Measurements from ENCODE around the gene ALG12.

Gene ALG12

GRCh38 chr22:49917974-49918910, at the start of gene ALG12, which contains the start of gene CRELD2:
Gene ALG12 (minus strand): TSS chr22:49918438. CDS start chr22:49913765, 4,673 bp downstream.
Gene CRELD2 (plus strand): TSS chr22:49918634. CDS start chr22:49918770, 136 bp downstream.
- DNase-seq (ENCODE audit: low read depth) = peak; percentile 96

GRCh38 chr22:49967706-49968208, 49.5 kb upstream of the ALG12 start:
- DNase-seq (ENCODE audit: low read depth) = no peak

DNA sequence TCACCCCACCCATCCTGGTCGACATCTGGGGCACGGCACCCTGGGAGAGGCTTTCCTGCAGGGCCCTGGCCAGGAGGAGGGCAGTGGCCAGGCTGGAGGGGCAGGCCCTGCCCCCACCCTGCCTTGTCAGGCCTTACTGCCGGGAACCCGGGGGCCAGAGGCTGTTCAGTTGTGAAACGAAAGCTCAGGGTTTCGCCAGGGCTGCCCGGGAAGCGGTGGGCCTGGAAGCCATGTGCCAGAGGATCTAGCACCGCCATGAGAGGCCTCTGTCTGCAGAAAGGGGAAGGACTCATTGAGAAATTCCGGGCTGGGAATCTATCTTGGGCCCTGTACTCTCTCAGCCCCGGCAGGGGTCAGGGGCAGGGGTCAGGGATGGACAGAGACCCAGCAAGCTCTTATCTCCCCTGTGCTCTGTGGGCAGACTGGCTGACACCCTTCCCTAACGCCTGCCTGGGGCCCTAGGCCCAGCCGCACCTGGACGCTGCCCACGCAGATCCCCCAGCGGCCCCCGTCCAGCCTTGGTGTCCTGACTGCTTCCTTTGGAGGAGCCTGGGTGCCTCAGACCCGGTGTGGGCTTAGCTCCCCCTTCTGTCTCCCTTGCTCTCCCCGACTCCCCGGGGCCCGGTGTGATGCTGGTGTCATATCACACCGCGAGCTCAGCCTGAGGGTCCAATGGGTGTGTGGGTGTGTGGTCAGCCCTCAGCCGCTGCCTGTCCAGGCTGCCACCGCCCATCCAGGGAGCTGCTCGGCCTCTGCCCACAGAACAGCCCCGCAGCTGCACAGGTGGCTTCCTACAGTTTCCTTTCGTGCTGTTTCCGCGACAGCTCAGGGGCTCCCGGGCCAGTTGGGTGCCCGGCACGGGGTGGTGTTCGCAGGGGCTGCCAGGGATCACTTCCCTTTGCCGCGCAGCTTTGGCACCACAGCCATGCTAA, 48.8 kb upstream of the ALG12 start:
- no peak for DNase-seq (ENCODE audit: low read depth)

DNA sequence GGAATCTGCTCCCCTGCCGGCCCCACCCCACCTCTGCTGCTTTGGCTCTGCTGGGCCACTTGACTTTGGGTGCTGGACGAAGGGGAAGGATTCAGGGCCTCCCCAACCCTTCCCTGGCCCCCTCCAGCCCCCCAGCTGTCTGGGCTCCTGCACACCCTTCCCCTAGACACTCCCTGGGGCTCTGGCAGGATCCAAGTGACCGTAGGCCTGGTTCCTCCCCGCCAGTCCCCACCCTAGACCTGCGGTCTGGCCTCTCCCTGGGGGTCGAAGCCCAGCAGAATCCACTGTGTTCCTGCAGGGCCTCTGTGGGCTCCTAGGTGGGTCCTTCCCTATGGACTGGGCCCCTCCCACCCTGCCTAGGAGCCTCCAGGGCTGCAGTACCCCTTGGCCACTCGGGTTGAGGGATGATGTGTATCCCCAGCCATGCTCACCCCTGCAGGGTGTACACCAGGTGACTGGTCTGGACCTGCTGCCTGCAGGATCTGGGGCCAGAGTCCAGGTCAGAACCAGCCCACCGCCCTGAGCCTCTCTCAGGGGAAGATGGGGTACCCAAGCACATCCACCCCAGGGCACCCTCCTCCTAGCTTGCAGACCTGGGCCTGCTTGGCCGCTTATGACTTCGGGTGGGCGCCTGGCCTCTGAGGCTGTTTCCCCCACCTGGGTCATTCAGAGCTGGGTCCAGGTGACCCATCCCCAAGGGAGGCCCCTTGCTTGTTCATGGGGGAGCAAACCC, 48.0 kb upstream of the ALG12 start:
- no peak for DNase-seq (ENCODE audit: low read depth)

- no peak for DNase-seq (ENCODE audit: low read depth)
Observed at GRCh38 chr22:49965091-49966040, 47.1 kb upstream of the ALG12 start.

GRCh38 chr22:49964136-49965090, 46.2 kb upstream of the ALG12 start:
- DNase-seq (ENCODE audit: low read depth) = no peak

DNA sequence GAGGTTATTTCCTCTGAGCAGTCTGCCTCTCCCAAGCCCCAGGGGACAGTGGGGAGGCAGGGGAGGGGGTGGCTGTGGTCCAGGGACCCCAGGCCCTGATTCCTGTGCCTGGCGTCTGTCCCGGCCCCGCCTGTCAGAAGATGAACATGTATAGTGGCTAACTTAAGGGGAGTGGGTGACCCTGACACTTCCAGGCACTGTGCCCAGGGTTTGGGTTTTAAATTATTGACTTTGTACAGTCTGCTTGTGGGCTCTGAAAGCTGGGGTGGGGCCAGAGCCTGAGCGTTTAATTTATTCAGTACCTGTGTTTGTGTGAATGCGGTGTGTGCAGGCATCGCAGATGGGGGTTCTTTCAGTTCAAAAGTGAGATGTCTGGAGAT, 45.4 kb upstream of the ALG12 start:
- no peak for DNase-seq (ENCODE audit: low read depth)

- DNase-seq (ENCODE audit: low read depth) = peak; percentile 0
Observed at GRCh38 chr22:49962751-49963646, 44.8 kb upstream of the ALG12 start.

DNA sequence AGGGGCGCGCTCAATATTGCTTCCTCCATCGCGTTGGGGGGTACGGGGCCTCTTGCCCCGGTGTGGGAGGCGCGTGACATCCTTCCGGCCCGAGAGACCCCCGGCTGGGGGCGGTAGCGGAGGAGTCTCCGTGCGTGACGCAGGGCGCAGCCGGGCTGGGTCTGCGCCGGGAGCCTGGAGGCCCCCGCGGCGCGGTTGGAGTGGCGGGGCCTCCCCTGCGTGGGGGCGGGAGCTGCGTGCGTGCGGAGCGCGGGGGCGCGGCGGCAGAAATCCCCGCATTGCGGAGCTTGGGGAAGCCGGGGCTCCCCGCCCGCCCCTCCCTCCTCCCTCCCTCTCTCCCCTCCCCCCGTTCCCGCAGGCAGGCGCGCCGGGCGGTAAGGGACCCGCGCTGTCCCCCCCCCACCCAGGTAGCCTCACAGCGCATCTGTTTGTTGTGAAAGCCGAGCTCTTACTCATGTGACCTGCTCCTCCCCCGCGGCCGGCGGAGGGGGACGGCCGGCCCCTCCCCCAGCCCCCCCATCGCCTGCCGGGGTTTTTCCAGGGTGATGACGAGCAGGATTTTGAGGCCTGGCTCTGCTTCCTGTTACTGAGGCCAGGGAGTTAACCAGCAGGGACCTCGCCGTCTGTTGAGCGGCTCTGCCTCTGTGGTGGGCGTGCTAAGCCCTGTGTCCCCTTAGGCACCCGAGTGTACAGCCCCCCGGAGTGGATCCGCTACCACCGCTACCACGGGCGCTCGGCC, 43.9 kb upstream of the ALG12 start:
- peak; percentile 81 for DNase-seq (ENCODE audit: low read depth)

- DNase-seq (ENCODE audit: low read depth) = no peak
Observed at GRCh38 chr22:49961601-49962011, 43.4 kb upstream of the ALG12 start.

- DNase-seq (ENCODE audit: low read depth) = no peak
Observed at GRCh38 chr22:49961005-49961600, 42.9 kb upstream of the ALG12 start.

GRCh38 chr22:49960159-49961004, 42.1 kb upstream of the ALG12 start, which contains the start of gene PIM3:
Gene PIM3 (plus strand): TSS chr22:49960772. CDS start chr22:49960948, 176 bp downstream.
- peak; percentile 86 for DNase-seq (ENCODE audit: low read depth)

- DNase-seq (ENCODE audit: low read depth) = no peak
Observed at GRCh38 chr22:49959782-49960158, 41.5 kb upstream of the ALG12 start.

DNA sequence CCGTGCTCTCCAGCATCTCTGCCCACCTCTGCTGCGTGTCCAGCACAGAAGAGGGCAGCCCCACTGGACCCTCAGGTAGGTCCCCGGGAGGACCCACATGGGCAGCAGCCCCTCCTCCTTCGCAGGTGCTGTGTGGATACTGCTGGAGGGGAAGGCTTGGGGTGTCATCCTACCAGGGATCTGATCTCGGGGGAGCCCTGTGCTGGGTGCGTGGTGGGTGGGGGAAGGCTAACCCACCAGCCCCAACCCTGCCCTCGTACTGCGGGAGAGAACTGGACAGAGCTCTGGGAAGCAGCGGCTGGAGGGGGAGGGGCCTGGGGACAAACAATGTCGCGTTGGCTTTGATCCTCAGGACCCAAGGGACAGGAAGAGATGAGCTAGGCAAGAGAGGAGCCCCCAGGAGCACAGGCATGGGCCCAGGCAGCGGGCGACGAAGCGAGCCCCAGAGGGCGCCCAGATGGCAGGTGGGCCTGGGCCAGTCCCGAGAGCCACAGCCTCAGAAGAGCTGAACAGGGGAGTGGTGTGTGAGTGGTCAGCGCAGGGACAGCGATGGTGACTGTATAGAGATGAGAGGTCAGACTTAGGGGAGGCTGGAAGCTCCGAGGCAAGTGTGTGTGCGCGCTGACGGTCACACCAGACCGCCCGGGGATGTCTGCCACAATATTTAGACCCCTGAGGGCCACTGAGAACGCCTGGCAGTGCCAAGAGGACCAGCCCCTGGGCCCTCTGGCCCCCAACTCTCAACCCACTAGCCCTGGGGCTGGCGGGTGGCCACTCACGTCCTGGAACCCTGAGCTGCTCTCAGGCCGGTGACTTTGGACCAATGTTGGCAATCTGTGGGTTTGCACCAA, 40.9 kb upstream of the ALG12 start:
- DNase-seq (ENCODE audit: low read depth) = no peak

- DNase-seq (ENCODE audit: low read depth) = no peak
Observed at GRCh38 chr22:49958366-49958921, 40.2 kb upstream of the ALG12 start.
